Measurements from ENCODE around the gene PDZRN3. TPM values are rescaled to one million over a fixed set of nuclear protein-coding genes. Genes with fewer than 3 reads are reported as not detected.
A peak's percentile ranks its signal among the peaks of the same experiment; 100 is the strongest.

The PDZRN3 gene
- total RNA-seq, 1 donor from 2014 or later: 4.1 TPM

GRCh38 chr3:73586190-73586589 is 38.6 kb downstream of the PDZRN3 start:
- Histone ChIP-seq H3K36me3 (ENCODE audit: control insufficient read depth, insufficient read depth, low read length) (no peaks in the 10 kb centered on the region), H3K27me3 (ENCODE audit: control insufficient read depth, insufficient read depth, low read length) (no peaks in the 10 kb centered on the region), H3K4me3 (ENCODE audit: low read depth, low read length) (no peak overlapping the region)
- DNase-seq (ENCODE audit: low read depth): no peak
- no peak for TF ChIP-seq CTCF (IDR thresholded peaks at IDR 0.05; ENCODE audit: insufficient read depth, low read length, poor library complexity, severe bottlenecking)

GRCh38 chr3:73584873-73585272 is 39.9 kb downstream of the PDZRN3 start:
- Histone ChIP-seq H3K4me3 (ENCODE audit: low read depth, low read length) (no peak overlapping the region), H3K27me3 (ENCODE audit: control insufficient read depth, insufficient read depth, low read length) (no peaks in the 10 kb centered on the region), H3K36me3 (ENCODE audit: control insufficient read depth, insufficient read depth, low read length) (no peaks in the 10 kb centered on the region)
- no peak for DNase-seq (ENCODE audit: low read depth)
- TF ChIP-seq CTCF (IDR thresholded peaks at IDR 0.05; ENCODE audit: insufficient read depth, low read length, poor library complexity, severe bottlenecking): no peak

- TF ChIP-seq CTCF (IDR thresholded peaks at IDR 0.05; ENCODE audit: insufficient read depth, low read length, poor library complexity, severe bottlenecking): no peak
- H3K4me3 ChIP-seq (ENCODE audit: low read depth, low read length): no peak overlapping the region
- no peak for DNase-seq (ENCODE audit: low read depth)
- no peaks in the 10 kb centered on the region for H3K36me3 ChIP-seq (ENCODE audit: control insufficient read depth, insufficient read depth, low read length)
- H3K27me3 ChIP-seq (ENCODE audit: control insufficient read depth, insufficient read depth, low read length): no peaks in the 10 kb centered on the region
Observed at GRCh38 chr3:73582535-73582934, 42.2 kb downstream of the PDZRN3 start.

GRCh38 chr3:73581134-73581846 is 43.5 kb downstream of the PDZRN3 start:
- Histone ChIP-seq H3K4me3 (ENCODE audit: low read depth, low read length) (no peak overlapping the region), H3K36me3 (ENCODE audit: control insufficient read depth, insufficient read depth, low read length) (no peaks in the 10 kb centered on the region), H3K27me3 (ENCODE audit: control insufficient read depth, insufficient read depth, low read length) (no peaks in the 10 kb centered on the region)
- no peak for DNase-seq (ENCODE audit: low read depth)
- TF ChIP-seq CTCF (IDR thresholded peaks at IDR 0.05; ENCODE audit: insufficient read depth, low read length, poor library complexity, severe bottlenecking): no peak

DNA sequence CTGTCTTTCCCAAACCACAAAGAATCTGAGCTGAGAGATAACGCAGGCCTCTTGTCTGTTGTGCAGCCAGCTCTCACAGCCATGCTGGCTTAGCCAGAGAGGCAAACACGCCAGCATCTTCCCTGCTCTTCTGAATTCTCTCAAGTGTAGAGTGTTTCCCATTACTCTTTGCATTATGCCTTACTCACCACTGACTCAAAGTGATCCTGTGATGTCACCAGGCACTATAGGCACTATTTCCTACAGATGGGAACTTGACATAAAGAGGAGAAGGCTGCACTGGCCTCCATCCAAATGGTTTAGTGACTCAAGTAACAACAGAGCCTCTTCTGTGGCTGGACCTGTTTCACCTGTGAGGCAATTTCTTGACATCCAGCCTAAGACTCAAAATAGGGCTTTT is 44.4 kb downstream of the PDZRN3 start:
- no peak for TF ChIP-seq CTCF (IDR thresholded peaks at IDR 0.05; ENCODE audit: insufficient read depth, low read length, poor library complexity, severe bottlenecking)
- Histone ChIP-seq H3K4me3 (ENCODE audit: low read depth, low read length) (no peak overlapping the region), H3K27me3 (ENCODE audit: control insufficient read depth, insufficient read depth, low read length) (no peaks in the 10 kb centered on the region), H3K36me3 (ENCODE audit: control insufficient read depth, insufficient read depth, low read length) (no peaks in the 10 kb centered on the region)
- peak; percentile 44 for DNase-seq (ENCODE audit: low read depth)

GRCh38 chr3:73577704-73578103 is 47.0 kb downstream of the PDZRN3 start:
- no peak overlapping the region for H3K4me3 ChIP-seq (ENCODE audit: low read depth, low read length)
- H3K27me3 ChIP-seq (ENCODE audit: control insufficient read depth, insufficient read depth, low read length): no peaks in the 10 kb centered on the region
- no peak for TF ChIP-seq CTCF (IDR thresholded peaks at IDR 0.05; ENCODE audit: insufficient read depth, low read length, poor library complexity, severe bottlenecking)
- no peak for DNase-seq (ENCODE audit: low read depth)
- H3K36me3 ChIP-seq (ENCODE audit: control insufficient read depth, insufficient read depth, low read length): no peaks in the 10 kb centered on the region

Data from kidney epithelial cell (primary cell).